ENCODE measurements around the gene SPDL1.

SPDL1 gene

GRCh38 chr5:169629847-169630548, 46.4 kb downstream of the SPDL1 start:
- DNase-seq (ENCODE audit: low read depth in 2 of 2): no peak

- DNase-seq (ENCODE audit: low read depth in 2 of 2): no peak
These were observed 47.8 kb downstream of the SPDL1 start for GRCh38 chr5:169631360-169631759.

- no peak for DNase-seq (ENCODE audit: low read depth in 2 of 2)
These were observed 49.4 kb downstream of the SPDL1 start for GRCh38 chr5:169632946-169633345.

- DNase-seq (ENCODE audit: low read depth in 2 of 2): no peak
These were observed 51.0 kb downstream of the SPDL1 start for GRCh38 chr5:169634606-169635005.

GRCh38 chr5:169635936-169636335, 52.4 kb downstream of the SPDL1 start:
- no peak for DNase-seq (ENCODE audit: low read depth in 2 of 2)

- DNase-seq (ENCODE audit: low read depth in 2 of 2): no peak
These were observed 53.0 kb downstream of the SPDL1 start for GRCh38 chr5:169636477-169637084.

- DNase-seq (ENCODE audit: low read depth in 2 of 2): peak; percentile 55 to 63
These were observed 53.5 kb downstream of the SPDL1 start, which contains the start of gene DOCK2 for GRCh38 chr5:169637085-169637548. DOCK2 (plus strand) TSS chr5:169637275; CDS start chr5:169637327, 52 bp downstream.

GRCh38 chr5:169637549-169638121, 54.1 kb downstream of the SPDL1 start:
- DNase-seq (ENCODE audit: low read depth in 2 of 2): peak; percentile 56 to 61

GRCh38 chr5:169641253-169641652, 57.7 kb downstream of the SPDL1 start:
- no peak for DNase-seq (ENCODE audit: low read depth in 2 of 2)

- DNase-seq (ENCODE audit: low read depth in 2 of 2): no peak
These were observed 63.3 kb downstream of the SPDL1 start for GRCh38 chr5:169646856-169647255.

- no peak for DNase-seq (ENCODE audit: low read depth in 2 of 2)
These were observed 64.0 kb downstream of the SPDL1 start for GRCh38 chr5:169647566-169647965.

- no peak for DNase-seq (ENCODE audit: low read depth in 2 of 2)
These were observed 65.2 kb downstream of the SPDL1 start for GRCh38 chr5:169648725-169649310.

- DNase-seq (ENCODE audit: low read depth in 2 of 2): no peak
These were observed 65.9 kb downstream of the SPDL1 start for GRCh38 chr5:169649486-169649885.

GRCh38 chr5:169650701-169651331, 67.2 kb downstream of the SPDL1 start:
- no peak for DNase-seq (ENCODE audit: low read depth in 2 of 2)

- no peak for DNase-seq (ENCODE audit: low read depth in 2 of 2)
These were observed 68.0 kb downstream of the SPDL1 start for GRCh38 chr5:169651526-169651925.

GRCh38 chr5:169652057-169652456, 68.5 kb downstream of the SPDL1 start:
- no peak for DNase-seq (ENCODE audit: low read depth in 2 of 2)

- no peak for DNase-seq (ENCODE audit: low read depth in 2 of 2)
These were observed 69.5 kb downstream of the SPDL1 start for GRCh38 chr5:169653091-169653490.

Data from stimulated activated CD8-positive, alpha-beta memory T cell treated with anti-CD3 and anti-CD28 coated beads, Interleukin-2, amount 100 ng/mL, for 48 hours (primary cell).